ENCODE data around the gene SLC38A10. TPM values are rescaled to one million over a fixed set of nuclear protein-coding genes. Genes with fewer than 3 reads are reported as not detected.

Gene SLC38A10
- total RNA-seq, 4 donors from 2014 or later = 24.5 to 56.5 (median 28.8) TPM

DNA sequence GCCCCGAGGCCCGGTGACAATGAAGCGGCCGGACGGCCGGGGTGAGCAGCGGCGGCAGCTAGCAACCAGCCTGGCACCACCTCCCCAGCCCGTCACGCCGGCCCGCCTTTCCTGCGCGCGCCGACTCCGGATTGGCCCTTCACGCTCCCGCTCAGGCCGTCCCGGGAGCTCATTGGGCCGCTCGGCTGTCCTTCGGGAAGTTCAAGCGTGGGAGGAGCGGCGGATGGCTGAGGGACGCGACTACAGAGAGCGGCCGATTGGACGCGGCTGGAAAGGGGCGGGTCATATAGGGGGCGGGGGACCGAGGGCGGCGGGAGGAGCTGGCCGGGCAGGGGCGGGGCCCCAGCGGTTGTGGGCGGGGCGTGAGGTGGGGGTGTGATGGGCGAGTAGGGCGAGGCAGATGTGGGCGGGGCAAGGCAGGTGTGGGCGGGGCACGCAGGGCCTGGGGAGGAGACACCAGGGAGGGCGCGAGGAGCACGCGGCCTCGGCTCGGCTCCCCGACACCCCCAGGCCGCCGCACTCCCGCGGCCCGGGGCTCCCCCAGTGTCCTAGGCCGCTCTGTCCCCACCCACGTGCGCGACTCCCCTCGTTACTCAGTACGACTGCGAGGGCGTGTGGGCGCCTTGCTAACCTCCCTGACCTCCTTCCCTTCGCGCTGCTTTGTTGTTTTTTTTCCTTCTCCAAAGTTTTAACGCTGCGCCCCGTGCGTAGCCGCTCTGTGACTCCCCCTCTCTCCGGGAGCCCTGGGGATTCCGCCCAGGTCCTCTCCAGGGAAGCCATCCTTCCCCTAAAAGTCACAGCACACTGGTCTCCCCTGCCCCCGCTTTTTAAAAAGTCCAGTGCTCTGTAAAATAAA, 72.0 kb downstream of the SLC38A10 start, which contains the start of gene CEP131:
CEP131 (minus strand) TSS at position 60 of the 856 bp plus-strand sequence. CDS start 2,909 bp downstream, outside the sequence.
- intact Hi-C loops (cut with DNase I; ENCODE audit: low total_unique reads) (loop anchor here (1.0 to 10.0 kb wide), 2 partner anchors 16 to 188 kb away; partner anchors contain the start of genes BAIAP2, NDUFAF8 and TEPSIN), in situ Hi-C loops (cut with MboI; ENCODE audit: low sequenced_read_pairs in 4 of 4) (no loop called here)
- Histone ChIP-seq H3K27me3 (no peaks in the 10 kb centered on the region), H3K27ac (peak within 1 kb of the TSS in 3 of 4 donors; percentile 29 to 47 (median 47)), H3K4me3 (peak within 1 kb of the TSS; percentile 54 to 91 (median 74)), H3K9me3 (no peaks in the 10 kb centered on the region), H3K36me3 (peaks cover 0 to 5% of the 10 kb centered on the region in 2 donors), H3K4me1 (peaks cover 11 to 18% of the 10 kb centered on the region in 2 donors)
- ATAC-seq (peak; percentile 99), DNase-seq (peak; percentile 98 to 99)
- no peak for TF ChIP-seq POLR2A (IDR thresholded peaks at IDR 0.05)

DNA sequence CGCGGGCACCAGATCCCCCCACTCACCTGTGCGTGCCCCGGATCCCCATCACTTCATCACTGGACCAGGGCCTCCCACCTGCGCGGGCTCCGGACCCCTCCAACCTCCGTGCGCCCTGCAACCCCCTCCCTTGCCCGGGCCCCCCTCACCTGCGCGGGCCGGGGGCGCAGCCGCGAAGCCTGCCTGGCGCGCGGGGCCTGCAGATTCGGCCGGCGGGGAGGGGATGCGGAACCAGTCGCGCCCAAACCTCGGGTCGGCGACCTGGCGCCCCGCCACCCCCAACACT, 72.5 kb downstream of the SLC38A10 start:
- in situ Hi-C loops (cut with MboI; ENCODE audit: low sequenced_read_pairs in 4 of 4) = no loop called here
- DNase-seq (no peak), ATAC-seq (peak; percentile 5 to 6)
- Histone ChIP-seq H3K4me3 (peak overlapping the region; percentile 54 to 91 (median 74)), H3K9me3 (no peaks in the 10 kb centered on the region), H3K27me3 (no peaks in the 10 kb centered on the region), H3K4me1 (peaks cover 11 to 18% of the 10 kb centered on the region in 2 donors), H3K27ac (peak overlapping the region in 1 of 4 donors; percentile 33), H3K36me3 (peaks cover 0 to 5% of the 10 kb centered on the region in 2 donors)
- intact Hi-C loops (cut with DNase I; ENCODE audit: low total_unique reads) = loop anchor here (10.0 kb wide), 1 partner anchor 188 kb away; the partner anchor contains the start of gene BAIAP2
- TF ChIP-seq, protein P1, sequence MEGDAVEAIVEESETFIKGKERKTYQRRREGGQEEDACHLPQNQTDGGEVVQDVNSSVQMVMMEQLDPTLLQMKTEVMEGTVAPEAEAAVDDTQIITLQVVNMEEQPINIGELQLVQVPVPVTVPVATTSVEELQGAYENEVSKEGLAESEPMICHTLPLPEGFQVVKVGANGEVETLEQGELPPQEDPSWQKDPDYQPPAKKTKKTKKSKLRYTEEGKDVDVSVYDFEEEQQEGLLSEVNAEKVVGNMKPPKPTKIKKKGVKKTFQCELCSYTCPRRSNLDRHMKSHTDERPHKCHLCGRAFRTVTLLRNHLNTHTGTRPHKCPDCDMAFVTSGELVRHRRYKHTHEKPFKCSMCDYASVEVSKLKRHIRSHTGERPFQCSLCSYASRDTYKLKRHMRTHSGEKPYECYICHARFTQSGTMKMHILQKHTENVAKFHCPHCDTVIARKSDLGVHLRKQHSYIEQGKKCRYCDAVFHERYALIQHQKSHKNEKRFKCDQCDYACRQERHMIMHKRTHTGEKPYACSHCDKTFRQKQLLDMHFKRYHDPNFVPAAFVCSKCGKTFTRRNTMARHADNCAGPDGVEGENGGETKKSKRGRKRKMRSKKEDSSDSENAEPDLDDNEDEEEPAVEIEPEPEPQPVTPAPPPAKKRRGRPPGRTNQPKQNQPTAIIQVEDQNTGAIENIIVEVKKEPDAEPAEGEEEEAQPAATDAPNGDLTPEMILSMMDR (IDR thresholded peaks at IDR 0.05 in 4 of 5, conservative IDR thresholded peaks at IDR 0.05 in 1 of 5) = no peak
- TF ChIP-seq POLR2A (IDR thresholded peaks at IDR 0.05) = no peak

DNA sequence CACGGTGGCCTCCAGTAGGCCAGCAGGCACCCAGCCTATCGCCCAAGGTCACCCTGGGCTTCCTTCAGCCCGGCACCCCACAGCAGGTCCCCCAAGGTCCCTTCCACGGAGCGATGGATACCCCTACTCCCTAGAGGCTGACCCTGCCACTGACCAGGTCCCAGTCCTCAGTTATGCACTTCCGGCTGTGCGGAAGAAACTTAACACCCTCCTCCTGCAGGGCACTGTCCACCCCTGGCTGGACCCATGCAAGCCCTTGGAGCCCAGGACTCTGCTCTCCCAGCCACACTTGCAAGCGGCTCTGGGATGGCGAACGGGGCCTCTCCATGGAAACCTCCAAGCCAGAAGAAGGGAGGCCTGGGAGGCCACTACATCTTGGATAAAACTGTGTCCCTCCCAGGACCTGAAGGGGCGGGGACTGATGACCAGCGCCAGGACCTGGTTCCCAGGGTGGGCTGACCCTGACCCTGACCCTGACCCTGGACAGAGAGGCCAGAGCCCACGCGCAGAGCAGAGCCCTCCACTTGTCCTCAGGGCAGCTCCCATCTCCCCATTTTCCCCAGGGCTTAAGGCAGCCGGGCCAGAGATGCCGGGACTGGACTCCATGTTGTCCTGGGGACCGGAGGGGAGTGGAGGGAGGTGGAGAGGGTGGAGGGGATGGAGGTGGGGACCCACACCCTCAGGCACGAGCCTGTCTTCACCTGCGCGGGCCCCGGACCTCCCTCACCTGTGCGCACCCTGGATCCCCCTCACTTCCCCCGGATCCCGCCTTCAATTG, 73.1 kb downstream of the SLC38A10 start:
- no peak for ATAC-seq
- H3K27ac ChIP-seq = no peak overlapping the region

DNA sequence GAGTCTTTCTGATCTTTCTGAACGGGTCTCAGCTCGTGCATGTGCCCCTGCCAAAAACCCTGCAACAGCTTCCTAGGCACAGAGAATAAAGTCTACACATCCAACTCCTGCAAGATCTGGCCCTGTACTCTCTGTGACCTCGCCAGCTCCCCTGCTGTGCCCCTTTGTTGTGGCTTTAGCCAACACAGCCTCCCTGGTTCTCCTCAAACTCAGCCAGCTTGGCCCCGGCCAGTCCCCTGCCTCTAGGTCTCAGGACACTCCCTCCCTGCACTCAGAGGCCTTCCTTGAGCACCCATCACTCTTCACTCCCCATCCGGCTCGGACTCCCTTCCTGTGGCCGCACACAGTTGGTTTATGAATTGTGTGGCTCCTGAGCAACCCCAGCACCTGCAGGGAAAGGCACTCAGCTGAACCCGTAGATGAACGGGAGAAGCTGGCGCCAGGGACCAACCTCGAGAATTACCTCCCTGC, 73.7 kb downstream of the SLC38A10 start:
- DNase-seq (no peak), ATAC-seq (no peak)

More for the DNA sequence above, 73.1 kb downstream of the SLC38A10 start:
- Histone ChIP-seq H3K36me3 (peaks cover 0 to 5% of the 10 kb centered on the region in 2 donors), H3K4me1 (peaks cover 11 to 18% of the 10 kb centered on the region in 2 donors), H3K4me3 (peak overlapping the region; percentile 54 to 91 (median 74)), H3K9me3 (no peaks in the 10 kb centered on the region), H3K27me3 (no peaks in the 10 kb centered on the region)
- intact Hi-C loops (cut with DNase I; ENCODE audit: low total_unique reads) = loop anchor here (10.0 kb wide), 1 partner anchor 187 kb away; the partner anchor contains the start of gene BAIAP2
- TF ChIP-seq, protein P1 (IDR thresholded peaks at IDR 0.05 in 4 of 5, conservative IDR thresholded peaks at IDR 0.05 in 1 of 5) = no peak
- no peak for TF ChIP-seq POLR2A (IDR thresholded peaks at IDR 0.05)
- in situ Hi-C loops (cut with MboI; ENCODE audit: low sequenced_read_pairs in 4 of 4) = no loop called here
- DNase-seq = no peak

More for the DNA sequence above, 73.7 kb downstream of the SLC38A10 start:
- intact Hi-C loops (cut with DNase I; ENCODE audit: low total_unique reads) (loop anchor here (10.0 kb wide), 1 partner anchor 187 kb away; the partner anchor contains the start of gene BAIAP2), in situ Hi-C loops (cut with MboI; ENCODE audit: low sequenced_read_pairs in 4 of 4) (no loop called here)
- TF ChIP-seq, protein P1 (IDR thresholded peaks at IDR 0.05 in 4 of 5, conservative IDR thresholded peaks at IDR 0.05 in 1 of 5) = no peak
- no peak for TF ChIP-seq POLR2A (IDR thresholded peaks at IDR 0.05)
- no peaks in the 10 kb centered on the region for H3K27me3 ChIP-seq
- H3K4me3 ChIP-seq = peak overlapping the region in 2 of 4 donors; percentile 60 to 89
- no peaks in the 10 kb centered on the region for H3K9me3 ChIP-seq
- H3K4me1 ChIP-seq = peaks cover 11 to 18% of the 10 kb centered on the region in 2 donors
- peaks cover 0 to 5% of the 10 kb centered on the region in 2 donors for H3K36me3 ChIP-seq
- H3K27ac ChIP-seq = no peak overlapping the region
